Frontal cortex (tissue), 4 donors: ENCODE data around the gene CELF1. TPM values are rescaled to one million over a fixed set of nuclear protein-coding genes. Genes with fewer than 3 reads are reported as not detected.
A peak's percentile ranks its signal among the peaks of the same experiment; 100 is the strongest.
"Not testable (repeated sequence)": the region's sequence is repeated elsewhere in the genome, so short reads cannot be mapped to it uniquely, and the experiment has no call there.

ENCODE experiments used
- DNase-seq, 2 donors: peaks; one replicate each; pipeline ENCODE4 v3.0.0; 2012; ENCODE audit warnings: low spot score in 2 of 2
- FAIRE-seq: peaks from 2 replicates; lab custom pipeline; 2012; peaks lifted over from hg19 to GRCh38; lab: Jason Lieb, UNC
- total RNA-seq: library from RNA; depleted of rRNA; stranded (reverse); fragments of >200 nt; gene quantifications from one replicate; pipeline ENCODE4 v1.2.3, GENCODE V29; 2014
- donor health status: control.
- donor health status: control.
- donor health status: control.

The CELF1 gene
- total RNA-seq, 1 donor from 2014 or later = 176 TPM

DNA sequence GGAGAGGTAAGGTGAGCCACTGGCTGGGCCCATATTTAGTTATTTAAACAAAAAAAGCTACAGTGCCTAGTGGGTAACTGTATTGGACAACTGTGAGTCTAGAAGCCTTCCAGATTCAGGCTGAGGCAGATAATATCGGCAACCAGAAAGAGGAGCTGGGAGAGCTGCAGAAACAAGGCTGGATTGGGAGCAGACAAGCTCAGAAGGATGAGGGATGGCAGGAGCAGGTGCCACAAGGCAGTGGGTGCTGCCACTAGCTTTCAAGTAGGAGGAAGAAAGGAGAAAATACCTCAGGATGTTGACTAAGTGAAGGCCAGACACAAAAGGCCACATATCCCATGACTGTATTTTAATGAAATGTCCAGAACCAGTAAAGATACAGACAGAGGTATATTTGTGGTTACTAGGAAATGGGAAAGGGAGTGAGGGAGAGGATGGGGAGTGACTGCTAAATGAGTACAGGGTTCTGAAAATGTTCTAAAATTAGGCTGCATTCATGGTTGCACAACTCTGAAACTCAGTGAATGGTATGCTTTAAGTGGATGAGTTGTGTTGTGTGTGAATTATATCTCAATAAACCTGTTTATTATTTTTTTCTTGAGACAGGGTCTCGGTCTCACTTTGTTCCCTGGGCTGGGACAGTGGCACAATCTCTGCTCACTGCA is 92.2 kb downstream of the CELF1 start:
- DNase-seq = no peak
- FAIRE-seq = no peak

DNA sequence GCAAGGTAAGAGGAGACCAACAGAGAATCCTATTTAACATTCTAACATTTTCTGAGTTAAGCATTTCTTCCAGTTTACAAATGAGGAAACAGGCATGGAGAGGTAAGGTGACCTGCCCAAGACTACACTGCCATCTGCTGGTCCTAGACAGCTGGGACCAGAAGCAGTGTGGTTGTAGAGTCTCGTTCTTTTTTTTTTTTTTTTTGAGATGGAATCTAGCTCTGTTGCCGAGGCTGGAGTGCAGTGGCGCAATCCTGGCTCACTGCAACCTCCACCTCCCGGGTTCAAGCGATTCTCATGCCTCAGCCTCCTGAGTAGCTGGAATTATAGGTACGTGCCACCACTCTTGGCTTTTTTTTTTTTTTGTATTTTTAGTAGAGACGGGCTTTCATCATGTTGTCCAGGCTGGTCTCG is 98.7 kb downstream of the CELF1 start:
- DNase-seq = peak; percentile 53 to 75
- not testable (repeated sequence) for FAIRE-seq

DNA sequence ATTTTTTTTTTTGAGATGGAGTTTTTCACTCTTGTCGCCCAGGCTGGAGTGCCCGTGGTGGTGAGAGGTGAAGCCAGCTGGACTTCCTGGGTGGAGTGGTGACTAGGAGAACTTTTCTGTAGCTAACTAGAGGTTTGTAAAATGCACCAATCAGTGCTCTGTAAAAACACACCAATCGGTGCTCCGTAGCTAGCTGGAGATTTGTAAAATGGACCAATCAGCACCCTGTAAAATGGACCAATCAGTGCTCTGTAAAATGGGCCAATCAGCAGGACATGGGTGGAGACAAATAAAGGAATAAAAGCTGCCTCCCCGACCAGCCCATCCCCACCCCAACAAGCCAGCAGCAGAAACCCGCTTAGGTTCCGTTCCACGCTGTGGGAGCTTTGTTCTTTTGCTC is 99.6 kb downstream of the CELF1 start:
- FAIRE-seq (no peak), DNase-seq (no peak)

DNA sequence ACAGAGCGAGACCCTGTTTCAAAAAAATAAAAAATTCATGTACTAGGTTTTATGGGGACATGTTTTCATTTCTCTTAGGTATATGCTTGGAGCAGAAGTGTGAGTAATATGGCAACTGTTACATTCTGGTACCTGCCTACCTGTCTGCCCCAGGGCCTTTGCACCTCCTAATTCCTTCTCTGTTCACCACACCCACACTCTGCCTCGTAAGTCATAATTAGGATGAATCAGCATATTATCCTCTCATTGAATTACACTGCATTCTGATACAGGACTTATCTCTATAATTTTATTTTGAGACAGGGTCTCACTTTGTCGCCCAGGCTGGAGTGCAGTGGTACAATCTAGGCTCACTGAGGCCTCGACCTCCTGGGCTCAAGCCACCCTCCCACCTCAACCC is 100.9 kb downstream of the CELF1 start:
- no peak for FAIRE-seq
- DNase-seq = no peak

DNA sequence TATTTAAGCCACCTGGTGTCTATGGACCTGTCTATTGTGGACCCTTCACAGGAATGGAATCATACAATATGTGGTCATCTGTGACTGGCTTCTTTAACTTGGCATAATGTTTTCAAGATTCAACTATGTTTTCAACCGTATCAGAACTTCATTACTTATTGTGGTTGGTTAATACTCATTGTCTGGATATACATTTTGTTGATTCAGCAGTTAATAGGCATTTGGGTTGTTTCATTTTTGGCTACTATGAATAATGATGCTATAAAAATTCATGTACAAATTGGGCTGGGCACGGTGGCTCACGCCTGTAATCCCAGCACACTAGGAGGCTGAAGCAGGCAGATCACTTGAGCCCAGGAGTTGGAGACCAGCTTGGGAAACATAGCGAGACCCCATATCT is 101.5 kb downstream of the CELF1 start:
- FAIRE-seq (no peak), DNase-seq (no peak)

DNA sequence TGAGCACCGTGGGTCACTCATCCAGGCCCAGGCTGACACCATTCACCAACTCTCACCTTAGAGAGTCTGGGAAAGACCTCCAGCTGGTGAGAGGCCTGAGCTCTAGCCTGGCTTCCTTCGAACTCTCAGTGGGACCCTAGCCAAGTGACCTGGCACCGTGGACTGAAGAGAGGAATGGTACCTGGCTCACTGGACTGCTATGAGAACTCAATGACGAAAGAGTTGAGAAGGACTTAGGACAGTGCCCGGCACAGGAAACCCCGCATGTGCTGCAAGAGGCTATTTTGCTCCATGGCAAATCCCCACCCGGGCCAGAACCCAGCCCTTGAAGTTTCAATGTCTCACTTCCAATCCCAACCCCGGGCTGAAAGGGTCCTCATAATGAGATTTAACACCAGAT is 103.4 kb downstream of the CELF1 start:
- FAIRE-seq = no peak

DNA sequence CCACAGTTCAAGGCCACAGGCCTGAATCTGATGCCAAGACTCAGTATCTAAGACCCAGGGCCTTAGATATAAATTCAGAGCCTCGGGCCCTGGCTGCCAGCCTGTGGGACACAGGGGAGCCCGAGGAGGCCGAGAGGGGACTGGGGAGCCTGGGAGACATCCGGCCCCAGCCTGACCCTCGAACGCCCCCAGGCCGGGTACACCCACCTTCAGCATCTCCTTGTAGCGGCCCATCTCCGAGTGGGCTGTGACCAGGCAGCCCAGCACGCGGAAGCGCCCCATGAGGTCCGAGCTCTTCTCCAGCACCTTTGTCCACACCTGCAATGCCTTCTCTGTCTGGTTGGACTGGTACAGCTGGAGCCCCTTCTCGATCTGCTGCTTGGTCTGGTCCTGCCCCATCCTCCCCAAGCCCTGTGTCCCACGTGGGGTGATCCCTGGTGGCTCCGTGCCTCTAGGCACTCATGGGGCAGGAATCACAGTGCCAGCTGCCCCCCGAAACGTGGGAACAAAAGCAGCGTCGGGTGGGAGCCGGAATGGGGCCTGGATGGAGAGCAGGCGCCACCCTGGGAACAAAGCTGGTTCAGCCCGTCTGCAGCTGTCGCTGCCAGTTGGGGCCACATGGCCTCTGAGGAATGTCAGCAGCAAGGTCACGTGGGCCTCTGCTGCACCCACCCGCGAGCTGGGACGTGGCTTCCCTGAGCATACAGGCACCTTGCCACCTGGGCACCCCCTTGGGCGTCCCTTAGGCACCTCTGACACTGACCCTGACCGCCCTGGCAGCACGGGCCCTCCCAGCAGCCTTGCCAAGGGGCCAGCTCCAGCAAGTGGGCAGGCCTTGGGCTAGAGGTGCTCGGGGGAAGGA is 104.1 kb downstream of the CELF1 start, which contains the start of gene RAPSN:
Gene RAPSN (minus strand): TSS at position 571 of the 862 bp plus-strand sequence. CDS start 172 bp downstream, at position 399.
- FAIRE-seq = no peak
- no peak for DNase-seq

More for the DNA sequence above, 103.4 kb downstream of the CELF1 start:
- no peak for DNase-seq

DNA sequence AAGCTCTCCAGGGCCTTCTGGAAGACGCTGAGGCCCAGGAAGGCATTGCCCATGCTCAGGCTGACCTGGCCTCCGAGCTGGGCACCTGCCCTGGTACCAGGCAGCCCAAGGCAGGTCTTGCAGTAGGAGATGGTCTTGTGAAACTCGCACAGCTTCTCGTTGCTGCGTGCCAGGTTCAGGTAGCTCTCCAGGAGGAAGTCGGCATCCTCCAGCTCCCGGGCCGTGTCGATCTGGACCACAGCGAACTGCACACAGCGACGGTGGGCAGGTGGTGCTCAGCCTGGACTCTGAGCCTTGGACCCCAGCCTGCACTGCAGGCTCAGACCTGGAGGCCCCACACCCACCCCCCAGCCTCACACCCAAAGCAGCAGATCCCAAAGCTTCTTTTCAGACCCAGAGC is 105.0 kb downstream of the CELF1 start:
- DNase-seq (no peak), FAIRE-seq (no peak)

DNA sequence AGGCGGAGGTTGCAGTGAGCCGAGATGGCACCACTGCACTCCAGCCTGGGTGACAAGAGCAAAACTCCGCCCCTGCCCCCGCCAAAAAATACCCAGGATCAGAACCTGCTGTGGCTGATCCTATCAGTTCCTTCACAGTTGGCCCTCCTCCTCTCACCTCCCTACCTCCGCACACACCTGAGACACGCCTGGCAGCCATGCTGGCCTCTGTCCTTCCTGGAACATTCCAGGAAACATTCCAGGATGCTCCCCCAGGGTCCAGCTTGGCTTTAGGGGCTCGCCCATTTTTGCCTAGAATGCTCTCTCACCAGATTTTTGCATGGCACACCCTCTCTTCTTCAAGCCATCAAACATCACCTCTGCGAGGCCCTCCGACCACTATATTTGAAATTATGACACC is 106.1 kb downstream of the CELF1 start:
- DNase-seq = no peak
- FAIRE-seq = no peak

DNA sequence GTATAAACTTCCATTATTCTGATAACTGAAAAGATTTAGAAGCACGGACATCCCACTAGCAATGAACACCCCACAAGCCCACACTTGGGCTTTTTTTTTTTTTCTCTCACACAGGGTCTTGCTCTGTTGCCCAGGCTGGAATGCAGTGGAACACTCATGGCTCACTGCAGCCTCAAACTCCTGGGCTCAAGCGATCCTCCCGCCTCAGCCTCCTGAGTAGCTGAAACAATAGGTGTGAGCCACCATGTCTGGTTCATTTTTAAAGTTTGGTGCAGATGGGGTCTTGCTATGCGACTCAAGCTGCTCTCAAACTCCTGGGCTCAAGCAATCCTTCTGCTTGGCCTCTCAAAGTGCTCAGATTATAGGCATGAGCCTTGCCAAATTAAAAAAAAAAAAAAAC is 107.1 kb downstream of the CELF1 start:
- DNase-seq (no peak), FAIRE-seq (no peak)

DNA sequence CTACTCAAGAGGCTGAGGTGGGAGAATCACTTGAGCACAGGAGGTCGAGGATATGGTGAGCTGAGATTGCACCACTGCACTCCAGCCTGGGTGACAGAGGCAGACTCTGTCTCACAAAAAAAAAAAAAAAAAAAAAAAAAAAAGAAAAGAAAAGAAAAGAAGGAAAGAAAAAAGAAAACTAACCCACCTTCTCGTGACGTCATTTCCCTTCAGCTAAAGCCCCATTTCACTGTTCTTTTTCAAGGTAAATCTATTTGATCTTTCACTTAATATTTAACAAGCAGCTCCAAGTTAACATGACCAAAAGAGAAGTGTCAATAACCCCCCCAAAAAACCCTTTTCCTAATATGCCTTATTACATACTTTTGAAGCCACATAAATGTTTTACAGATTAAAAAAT is 109.1 kb downstream of the CELF1 start:
- no peak for FAIRE-seq
- no peak for DNase-seq

DNA sequence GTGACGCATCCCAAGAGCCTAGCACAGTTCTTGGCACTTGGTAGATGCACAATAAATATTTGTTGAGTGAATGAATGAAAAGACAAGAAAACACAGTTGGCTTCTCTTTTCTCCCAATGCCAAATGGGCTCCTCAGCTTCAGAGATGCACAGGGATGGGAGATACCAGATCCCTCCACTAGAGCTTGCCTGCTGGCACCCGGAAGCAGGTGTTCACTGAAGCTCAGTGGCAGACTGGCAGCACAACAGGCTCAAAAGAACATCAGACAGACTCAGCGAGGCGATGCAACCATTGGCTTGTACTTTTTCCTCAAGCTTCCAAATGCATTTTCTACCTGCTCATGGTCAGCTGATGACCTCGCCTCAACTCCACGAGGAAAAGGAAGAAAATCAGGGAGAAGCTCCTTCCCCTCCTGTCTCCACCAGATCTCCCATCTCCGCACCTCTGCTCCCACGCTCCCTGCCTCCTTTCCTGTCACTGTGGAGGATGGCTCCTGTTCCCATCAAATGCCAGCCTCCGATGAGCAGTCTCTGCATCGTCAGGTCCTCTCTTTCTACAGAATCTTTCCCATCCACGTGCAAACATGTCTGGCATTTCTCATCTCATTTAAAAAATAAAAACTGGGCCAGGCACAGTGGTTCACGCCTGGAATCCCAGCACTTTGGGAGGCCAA is 109.8 kb downstream of the CELF1 start:
- DNase-seq = peak in 1 of 2 donors; percentile 59
- no peak for FAIRE-seq

DNA sequence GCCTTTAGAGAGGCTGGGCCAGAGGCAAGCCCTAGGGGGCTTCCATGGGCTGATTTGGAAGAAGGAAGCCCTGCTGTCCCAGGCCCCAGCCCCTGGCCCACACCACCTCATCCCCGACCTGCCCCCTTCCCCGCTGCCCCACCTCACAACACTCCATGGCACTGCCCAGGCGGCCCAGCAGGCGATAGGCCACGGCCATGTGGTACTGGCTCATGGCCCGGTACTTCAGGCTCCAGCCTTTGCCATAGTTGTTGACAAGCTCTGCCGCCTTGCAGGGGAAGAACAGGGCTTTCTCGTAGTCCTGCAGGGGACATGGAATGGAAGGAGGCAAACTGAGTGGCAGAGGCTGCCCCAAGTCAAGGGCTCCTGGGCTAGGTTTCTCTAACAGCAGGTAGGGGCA is 110.4 kb downstream of the CELF1 start:
- peak in 1 of 2 donors; percentile 48 for DNase-seq
- no peak for FAIRE-seq

DNA sequence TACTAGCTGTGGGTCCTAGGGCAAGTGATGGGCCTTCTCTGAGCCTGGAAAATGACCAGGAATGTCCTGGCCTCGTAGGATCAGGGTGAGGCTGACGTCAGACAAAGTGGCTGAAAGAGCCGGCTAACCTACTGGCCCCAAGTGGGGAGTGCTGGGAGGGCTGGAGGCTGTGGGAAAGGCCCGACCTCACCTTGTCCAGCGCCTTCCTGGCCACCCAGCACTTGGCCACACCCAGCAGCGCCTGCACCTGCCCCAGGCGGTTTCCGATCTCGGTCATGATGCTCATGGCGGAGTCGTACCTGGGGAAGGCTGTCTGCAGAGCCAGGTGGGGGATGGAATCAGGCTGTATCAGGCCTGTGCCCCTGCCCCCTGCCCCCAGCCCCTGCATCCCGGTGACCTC is 111.5 kb downstream of the CELF1 start:
- no peak for FAIRE-seq
- DNase-seq = no peak

DNA sequence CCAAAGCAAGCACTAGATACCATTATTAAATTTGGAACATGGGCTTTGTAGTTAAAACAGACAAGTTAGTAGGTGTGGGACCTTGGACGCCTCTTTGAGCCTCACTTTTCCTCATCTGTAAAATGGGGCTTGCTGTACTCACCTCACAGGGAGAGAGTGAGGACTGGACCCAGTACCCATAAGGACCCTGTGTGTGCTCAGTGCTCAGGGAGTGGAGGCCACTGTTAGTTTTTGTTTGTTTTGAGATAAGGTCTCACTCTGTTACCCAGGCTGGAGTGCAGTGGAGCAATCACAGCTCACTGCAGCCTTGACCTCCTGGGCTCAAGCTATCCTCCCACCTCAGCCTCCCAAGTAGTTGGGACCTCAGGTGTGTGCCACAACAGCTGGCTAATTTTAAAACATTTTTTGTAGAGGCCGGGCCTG is 112.9 kb downstream of the CELF1 start:
- FAIRE-seq = no peak
- DNase-seq = no peak

DNA sequence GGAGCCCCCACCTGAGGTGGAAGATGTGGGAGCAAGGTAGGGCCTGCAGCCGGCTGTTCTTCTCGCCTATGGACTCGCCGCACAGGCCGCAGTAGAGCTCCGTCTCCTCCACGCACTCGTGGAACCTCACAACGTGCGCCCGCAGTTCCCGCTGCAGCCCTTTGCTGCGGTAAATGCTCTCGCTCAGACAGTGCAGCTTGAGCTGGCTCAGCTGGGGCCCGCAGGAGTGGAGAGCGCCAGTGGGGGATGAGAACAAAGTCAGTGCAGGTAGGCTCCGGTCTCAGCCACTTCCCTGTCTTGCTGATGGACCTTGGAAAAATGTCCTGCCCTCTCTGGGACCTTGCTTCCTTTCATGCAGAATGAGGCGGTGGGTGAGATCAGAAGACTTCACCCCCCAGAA is 114.2 kb downstream of the CELF1 start:
- DNase-seq = no peak

DNA sequence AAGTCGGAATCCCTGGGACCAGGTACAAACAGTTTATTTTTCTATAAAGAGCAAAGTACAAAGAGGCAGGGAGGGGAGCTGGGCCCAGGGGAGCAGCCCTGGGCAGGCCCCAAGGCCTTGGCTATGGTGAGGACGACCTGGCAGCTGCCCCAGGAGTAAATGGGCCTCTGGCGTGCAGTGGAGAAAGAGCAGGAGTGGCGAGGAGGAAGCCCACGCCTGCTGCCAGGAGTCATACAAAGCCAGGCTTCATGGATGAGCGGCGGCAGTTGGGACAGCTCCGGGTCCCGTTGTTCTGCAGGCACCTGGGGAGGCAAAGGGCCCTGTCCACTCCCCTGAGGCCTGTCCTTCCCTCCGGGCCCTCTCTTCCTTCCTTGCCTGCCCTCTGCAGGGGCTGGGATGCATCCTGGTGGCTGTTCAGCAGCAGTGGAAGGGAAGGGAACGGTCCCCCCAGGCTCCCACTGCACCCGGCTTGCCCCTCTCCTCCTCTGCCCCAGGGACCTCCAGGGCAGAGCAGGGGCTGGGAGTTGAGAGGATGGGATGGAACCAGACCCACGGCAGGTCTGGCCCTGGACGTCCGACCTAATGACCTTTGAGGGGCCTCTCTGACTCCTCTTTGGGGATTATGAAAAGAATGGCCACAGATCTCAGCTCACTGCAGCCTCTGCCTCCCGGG is 115.0 kb downstream of the CELF1 start:
- FAIRE-seq (no peak), DNase-seq (no peak)

More for the DNA sequence above, 114.2 kb downstream of the CELF1 start:
- FAIRE-seq = no peak

DNA sequence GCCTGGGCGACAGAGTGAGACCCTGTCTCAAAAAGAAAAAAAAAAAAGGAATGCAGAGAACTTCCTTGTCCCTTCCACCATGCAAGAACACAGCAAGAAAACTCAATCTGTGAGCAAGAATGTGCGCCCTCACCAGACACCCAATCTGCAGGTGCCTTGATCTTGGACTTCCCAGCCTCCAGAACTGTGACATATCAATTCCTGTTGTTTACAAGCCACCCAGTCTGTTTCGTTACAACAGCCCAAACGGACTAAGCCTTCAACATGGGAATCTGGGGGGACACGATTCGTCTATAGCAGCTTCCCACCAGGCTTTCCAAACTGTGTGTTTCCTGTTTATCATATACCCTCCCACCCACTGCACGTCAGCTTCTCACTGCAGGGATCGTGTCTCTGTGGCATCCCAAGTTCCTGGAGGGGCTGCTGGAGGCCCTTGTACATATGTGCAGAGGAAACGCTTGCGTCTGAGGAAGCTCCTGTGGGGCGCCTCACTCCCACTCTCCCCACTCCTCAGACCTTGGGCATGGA is 115.7 kb downstream of the CELF1 start:
- no peak for FAIRE-seq

DNA sequence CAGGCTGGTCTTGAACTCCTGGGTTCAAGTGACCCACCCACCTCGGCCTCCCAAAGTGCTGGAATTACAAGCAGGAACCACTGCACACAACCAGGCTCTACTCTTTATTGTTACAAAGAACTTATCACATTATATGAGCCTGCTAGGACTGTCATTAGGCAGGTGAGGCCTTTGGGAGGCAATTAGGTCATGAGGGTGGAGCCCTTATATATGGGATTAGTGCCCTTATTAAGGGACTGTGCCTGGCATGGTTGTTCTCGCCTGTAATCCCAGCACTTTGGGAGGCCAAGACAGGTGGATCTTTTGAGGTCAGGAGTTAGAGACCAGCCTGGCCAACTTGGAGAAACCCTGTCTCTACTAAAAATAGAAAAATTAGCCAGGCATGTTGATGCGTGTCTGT is 116.2 kb downstream of the CELF1 start:
- no peak for DNase-seq
- FAIRE-seq = no peak

More for the DNA sequence above, 115.7 kb downstream of the CELF1 start:
- no peak for DNase-seq

DNA sequence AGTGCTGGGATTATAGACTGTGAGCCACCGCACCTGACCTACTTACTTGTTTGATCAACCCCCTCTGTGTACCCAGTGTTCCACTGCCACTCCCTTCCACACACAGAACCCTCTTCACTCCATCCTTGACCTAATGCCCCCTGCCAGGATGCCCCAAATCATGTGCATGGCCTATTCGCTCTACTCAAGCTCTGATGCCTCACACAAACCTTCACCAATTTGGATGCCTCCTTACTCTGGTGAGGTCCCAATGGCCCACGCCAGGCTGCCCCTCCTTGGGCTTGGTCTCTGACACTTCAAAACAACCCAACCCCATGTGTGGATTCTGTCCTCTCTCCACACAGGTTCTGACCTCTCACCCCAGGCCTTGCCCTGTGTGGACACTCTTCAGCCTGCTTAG is 117.2 kb downstream of the CELF1 start:
- DNase-seq (no peak), FAIRE-seq (no peak)
